ENCODE measurements around the gene GTPBP4. TPM values are rescaled to one million over a fixed set of nuclear protein-coding genes. Genes with fewer than 3 reads are reported as not detected.

The GTPBP4 gene
- total RNA-seq, 6 experiments from 2014 or later, result 6.6 to 18.6 (median 15.4) TPM

- Histone ChIP-seq H3K27ac (peak overlapping the region; percentile 91 to 97 (median 93)), H3K9me3 (no peaks in the 10 kb centered on the region), H3K27me3 (no peaks in the 10 kb centered on the region), H3K36me3 (peaks cover 0 to 13% (median 3%) of the 10 kb centered on the region in 4 donors), H3K4me3 (peak overlapping the region; percentile 61 to 88 (median 72)), H3K4me1 (peaks cover 0 to 29% (median 7%) of the 10 kb centered on the region in 4 donors)
- ATAC-seq (no peak), DNase-seq (no peak)
- WGBS (ENCODE audit: insufficient coverage, low coverage, low lambda C conversion rate, missing lambda C conversion rate), result under 1% methylated on average over 15 of the region's 15 CpGs
- no peak for TF ChIP-seq CTCF (IDR thresholded peaks at IDR 0.05)
- no peak for TF ChIP-seq POLR2A (IDR thresholded peaks at IDR 0.05)
- intact Hi-C loops (cut with DNase I), result no loop called here
Measured at GRCh38 chr10:1047937-1048336, 59.7 kb downstream of the GTPBP4 start.

GRCh38 chr10:1048349-1048731 lies 60.1 kb downstream of the GTPBP4 start:
- DNase-seq (peak in 2 of 3 donors; percentile 45 to 73), ATAC-seq (peak in 1 of 4 donors; percentile 1)

GRCh38 chr10:1048732-1049424 lies 60.6 kb downstream of the GTPBP4 start, which contains the start of gene IDI1:
Gene IDI1, minus strand, starts transcription at chr10:1049119. Its CDS starts 116 bp downstream, at chr10:1049003.
- H3K4me3 ChIP-seq, result peak within 1 kb of the TSS; percentile 61 to 88 (median 72)
- WGBS (ENCODE audit: insufficient coverage, low coverage, low lambda C conversion rate, missing lambda C conversion rate), result 0% methylated on average over 7 of the region's 83 CpGs
- DNase-seq (peak; percentile 99), ATAC-seq (peak; percentile 83 to 93 (median 89))
- intact Hi-C loops (cut with DNase I), result no loop called here
- peaks cover 0 to 36% (median 8%) of the 10 kb centered on the region in 4 donors for H3K4me1 ChIP-seq
- H3K27me3 ChIP-seq, result no peaks in the 10 kb centered on the region
- TF ChIP-seq POLR2A (IDR thresholded peaks at IDR 0.05) (peak; percentile 99), CTCF (IDR thresholded peaks at IDR 0.05) (no peak)
- H3K9me3 ChIP-seq, result no peaks in the 10 kb centered on the region
- H3K36me3 ChIP-seq, result peaks cover 0 to 8% (median 0%) of the 10 kb centered on the region in 4 donors
- H3K27ac ChIP-seq, result peak within 1 kb of the TSS; percentile 91 to 97 (median 93)

More at GRCh38 chr10:1048349-1048731, 60.1 kb downstream of the GTPBP4 start:
- Histone ChIP-seq H3K36me3 (peaks cover 0 to 10% (median under 1%) of the 10 kb centered on the region in 4 donors), H3K4me3 (peak overlapping the region; percentile 61 to 88 (median 72)), H3K27ac (peak overlapping the region; percentile 91 to 97 (median 93)), H3K9me3 (no peaks in the 10 kb centered on the region), H3K27me3 (no peaks in the 10 kb centered on the region), H3K4me1 (peaks cover 0 to 30% (median 7%) of the 10 kb centered on the region in 4 donors)
- TF ChIP-seq POLR2A (IDR thresholded peaks at IDR 0.05) (no peak), CTCF (IDR thresholded peaks at IDR 0.05) (no peak)
- 0% methylated on average over 16 of the region's 37 CpGs for WGBS (ENCODE audit: insufficient coverage, low coverage, low lambda C conversion rate, missing lambda C conversion rate)
- intact Hi-C loops (cut with DNase I), result no loop called here

- WGBS (ENCODE audit: insufficient coverage, low coverage, low lambda C conversion rate, missing lambda C conversion rate), result under 1% methylated on average over 27 of the region's 34 CpGs
- TF ChIP-seq POLR2A (IDR thresholded peaks at IDR 0.05) (no peak), CTCF (IDR thresholded peaks at IDR 0.05) (no peak)
- Histone ChIP-seq H3K9me3 (no peaks in the 10 kb centered on the region), H3K4me1 (peaks cover 0 to 38% (median 11%) of the 10 kb centered on the region in 4 donors), H3K27ac (peak overlapping the region; percentile 91 to 97 (median 93)), H3K36me3 (peaks cover 0 to 8% (median 0%) of the 10 kb centered on the region in 4 donors), H3K27me3 (no peaks in the 10 kb centered on the region), H3K4me3 (peak overlapping the region; percentile 61 to 88 (median 72))
- ATAC-seq, result no peak
- intact Hi-C loops (cut with DNase I), result no loop called here
- DNase-seq, result no peak
Measured at GRCh38 chr10:1049425-1049958, 61.3 kb downstream of the GTPBP4 start.

All from right lobe of liver (tissue), 6 donors.